HG03025 (cell line): ENCODE measurements around the gene TXNRD2.

ENCODE experiments used
- ATAC-seq: cut with Tn5 transposase; IDR thresholded peaks from one replicate; pipeline ENCODE4 v1.9.1; 2021; ENCODE audit warnings: mild to moderate bottlenecking, moderate library complexity; ENCODE audit not compliant: unreplicated experiment, low FRiP score

Gene TXNRD2

GRCh38 chr22:19852177-19852781, 89.3 kb downstream of the TXNRD2 start:
- no peak for ATAC-seq

GRCh38 chr22:19851291-19852176, 90.1 kb downstream of the TXNRD2 start:
- ATAC-seq: no peak

- ATAC-seq: no peak
Observed at GRCh38 chr22:19850763-19851109, 90.9 kb downstream of the TXNRD2 start.

- no peak for ATAC-seq
Observed at GRCh38 chr22:19849835-19850762, 91.5 kb downstream of the TXNRD2 start.

- no peak for ATAC-seq
Observed at GRCh38 chr22:19848298-19849224, 93.1 kb downstream of the TXNRD2 start.

- ATAC-seq: no peak
Observed at GRCh38 chr22:19847345-19847632, 94.3 kb downstream of the TXNRD2 start.

GRCh38 chr22:19846620-19847344, 94.8 kb downstream of the TXNRD2 start:
- no peak for ATAC-seq

GRCh38 chr22:19845054-19845722, 96.4 kb downstream of the TXNRD2 start:
- ATAC-seq: no peak

- ATAC-seq: no peak
Observed at GRCh38 chr22:19844377-19845053, 97.1 kb downstream of the TXNRD2 start.

GRCh38 chr22:19843857-19844376, 97.7 kb downstream of the TXNRD2 start:
- no peak for ATAC-seq

GRCh38 chr22:19843107-19843856, 98.3 kb downstream of the TXNRD2 start:
- ATAC-seq: no peak

GRCh38 chr22:19842393-19843106, 99.1 kb downstream of the TXNRD2 start:
- ATAC-seq: no peak

GRCh38 chr22:19841641-19842392, 99.8 kb downstream of the TXNRD2 start:
- no peak for ATAC-seq

- ATAC-seq: no peak
Observed at GRCh38 chr22:19840955-19841640, 100.5 kb downstream of the TXNRD2 start.

- no peak for ATAC-seq
Observed at GRCh38 chr22:19840059-19840458, 101.6 kb downstream of the TXNRD2 start.

GRCh38 chr22:19837915-19838314, 103.7 kb downstream of the TXNRD2 start:
- no peak for ATAC-seq
